Osteoblast (primary cell): Measurements from ENCODE around the gene OTOP2. TPM values are rescaled to one million over a fixed set of nuclear protein-coding genes. Genes with fewer than 3 reads are reported as not detected.
A peak's percentile ranks its signal among the peaks of the same experiment; 100 is the strongest.

Experiments
- DNase-seq: peaks from one replicate; pipeline ENCODE4 v3.0.0; 2011; ENCODE audit warnings: low spot score, mixed read lengths; ENCODE audit not compliant: insufficient read length; ENCODE audit errors: missing footprints
- H2AFZ ChIP-seq: 2 replicates; pipeline ENCODE4 v1.6.0; 2011; ENCODE audit warnings: mild to moderate bottlenecking, low read length
- H3K27ac ChIP-seq: 2 replicates; pipeline ENCODE4 v1.5.1; 2011; ENCODE audit warnings: mild to moderate bottlenecking, low read depth, low read length, moderate library complexity
- H3K27me3 ChIP-seq: 2 replicates; pipeline ENCODE4 v1.6.0; 2012; ENCODE audit warnings: mild to moderate bottlenecking, control low read depth, inconsistent platforms, low read length, moderate library complexity; ENCODE audit not compliant: insufficient read depth
- H3K36me3 ChIP-seq: 2 replicates; pipeline ENCODE4 v1.5.1; 2011; ENCODE audit warnings: mild to moderate bottlenecking, low read length, control low read depth, moderate library complexity; ENCODE audit not compliant: insufficient read depth
- H3K4me1 ChIP-seq: 2 replicates; pipeline ENCODE4 v1.5.1; 2011; ENCODE audit warnings: mild to moderate bottlenecking, low read length, control low read depth, moderate library complexity; ENCODE audit not compliant: insufficient read depth
- H3K4me2 ChIP-seq: 2 replicates; pipeline ENCODE4 v1.6.0; 2011; ENCODE audit warnings: mild to moderate bottlenecking, low read length; ENCODE audit not compliant: insufficient read depth
- H3K4me3 ChIP-seq: fragments of 200-600 bp; sonication (generic); 3 replicates; pipeline ENCODE4 v1.5.1; 2012; ENCODE audit warnings: mild to moderate bottlenecking, low read length, inconsistent platforms; ENCODE audit not compliant: insufficient read depth
- H3K79me2 ChIP-seq: 2 replicates; pipeline ENCODE4 v1.6.0; 2012; ENCODE audit warnings: mild to moderate bottlenecking, low read length, control low read depth, inconsistent platforms; ENCODE audit not compliant: insufficient read depth
- H3K9me3 ChIP-seq: 2 replicates; pipeline ENCODE4 v1.5.1; 2011; ENCODE audit warnings: low read depth, low read length, control low read depth
- H4K20me1 ChIP-seq: 2 replicates; pipeline ENCODE4 v1.6.0; 2012; ENCODE audit warnings: mild to moderate bottlenecking, low read length, control low read depth; ENCODE audit not compliant: insufficient read depth
- CTCF ChIP-seq: IDR thresholded peaks from 2 replicates; pipeline ENCODE4 v1.5.1; 2011; ENCODE audit warnings: mild to moderate bottlenecking, low read depth, low read length, moderate library complexity; ENCODE audit errors: extremely low read depth
- total RNA-seq: library from RNA; depleted of rRNA; stranded (reverse); fragments of >200 nt; gene quantifications from 2 replicates; pipeline ENCODE4 v1.2.3, GENCODE V29; 2012

Gene OTOP2, protein sequence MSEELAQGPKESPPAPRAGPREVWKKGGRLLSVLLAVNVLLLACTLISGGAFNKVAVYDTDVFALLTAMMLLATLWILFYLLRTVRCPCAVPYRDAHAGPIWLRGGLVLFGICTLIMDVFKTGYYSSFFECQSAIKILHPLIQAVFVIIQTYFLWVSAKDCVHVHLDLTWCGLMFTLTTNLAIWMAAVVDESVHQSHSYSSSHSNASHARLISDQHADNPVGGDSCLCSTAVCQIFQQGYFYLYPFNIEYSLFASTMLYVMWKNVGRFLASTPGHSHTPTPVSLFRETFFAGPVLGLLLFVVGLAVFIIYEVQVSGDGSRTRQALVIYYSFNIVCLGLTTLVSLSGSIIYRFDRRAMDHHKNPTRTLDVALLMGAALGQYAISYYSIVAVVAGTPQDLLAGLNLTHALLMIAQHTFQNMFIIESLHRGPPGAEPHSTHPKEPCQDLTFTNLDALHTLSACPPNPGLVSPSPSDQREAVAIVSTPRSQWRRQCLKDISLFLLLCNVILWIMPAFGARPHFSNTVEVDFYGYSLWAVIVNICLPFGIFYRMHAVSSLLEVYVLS
- total RNA-seq, result not detected in 2 replicates

DNA sequence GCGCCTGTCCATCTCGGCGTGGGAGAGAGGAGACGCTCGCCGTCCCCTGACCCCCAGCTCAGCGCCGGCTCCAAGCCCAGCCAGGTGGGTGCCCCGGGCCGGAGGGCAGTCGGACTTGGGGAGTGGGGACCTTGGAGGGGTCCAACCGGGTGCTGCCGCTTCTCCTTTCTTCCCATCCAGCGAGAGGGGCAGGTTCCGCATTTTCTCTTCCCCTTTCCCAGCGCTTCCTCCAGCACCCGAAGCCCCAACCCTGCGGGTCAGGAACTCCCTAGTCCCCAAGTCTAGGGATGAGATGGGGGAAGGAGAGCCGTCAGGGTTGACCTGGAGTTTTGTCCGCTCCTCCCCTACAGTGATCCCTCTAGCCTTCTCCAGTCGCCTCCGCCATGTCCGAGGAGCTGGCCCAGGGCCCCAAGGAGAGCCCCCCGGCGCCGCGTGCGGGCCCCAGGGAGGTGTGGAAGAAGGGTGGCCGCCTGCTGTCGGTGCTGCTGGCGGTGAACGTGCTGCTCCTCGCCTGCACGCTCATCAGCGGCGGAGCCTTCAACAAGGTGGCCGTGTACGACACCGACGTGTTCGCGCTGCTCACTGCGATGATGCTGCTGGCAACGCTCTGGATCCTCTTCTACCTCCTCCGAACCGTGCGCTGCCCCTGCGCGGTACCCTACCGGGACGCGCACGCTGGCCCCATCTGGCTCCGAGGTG lies at the start of gene OTOP2:
TSS of gene OTOP2 (plus strand) at position 24 of the 699 bp plus-strand sequence. CDS start at position 384, 360 bp downstream.
- Histone ChIP-seq H3K4me3 (no peak within 1 kb of the TSS), H2AFZ (no peak within 1 kb of the TSS), H3K4me2 (no peak within 1 kb of the TSS)

DNA sequence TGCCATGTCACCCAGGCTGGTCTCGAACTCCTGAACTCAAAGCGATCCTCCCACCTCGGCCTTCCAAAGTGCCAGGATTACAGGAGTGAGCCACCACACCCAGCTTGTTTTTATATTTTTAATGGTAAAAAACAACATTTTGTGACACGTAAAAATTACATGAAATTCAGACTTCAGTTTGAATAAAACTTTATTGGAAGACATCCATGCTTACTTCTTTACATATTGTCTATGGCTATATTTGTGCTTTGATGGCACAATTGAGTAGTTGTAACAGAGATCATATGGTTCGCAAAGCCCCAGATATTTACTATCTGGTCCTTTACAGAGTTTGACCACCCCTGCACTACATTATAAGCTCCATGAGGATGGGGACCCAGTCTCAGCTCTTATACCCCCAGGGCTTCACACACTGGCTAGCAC lies 49.4 kb upstream of the OTOP2 start:
- H4K20me1 ChIP-seq, result peaks cover 4% of the 10 kb centered on the region
- no peak overlapping the region for H3K4me3 ChIP-seq
- no peak overlapping the region for H3K4me2 ChIP-seq
- no peak overlapping the region for H3K27ac ChIP-seq
- no peaks in the 10 kb centered on the region for H3K36me3 ChIP-seq
- H3K4me1 ChIP-seq, result peaks cover 26% of the 10 kb centered on the region
- no peak for DNase-seq
- no peak overlapping the region for H2AFZ ChIP-seq
- peaks cover 8% of the 10 kb centered on the region for H3K27me3 ChIP-seq
- peaks cover 12% of the 10 kb centered on the region for H3K79me2 ChIP-seq
- no peaks in the 10 kb centered on the region for H3K9me3 ChIP-seq
- TF ChIP-seq CTCF, result no peak

More for the DNA sequence above, at the start of gene OTOP2:
- Histone ChIP-seq H3K36me3 (no peaks in the 10 kb centered on the region), H3K9me3 (no peaks in the 10 kb centered on the region), H3K79me2 (no peaks in the 10 kb centered on the region), H3K27ac (no peak within 1 kb of the TSS), H4K20me1 (no peaks in the 10 kb centered on the region), H3K27me3 (peaks cover 57% of the 10 kb centered on the region), H3K4me1 (no peaks in the 10 kb centered on the region)
- no peak for TF ChIP-seq CTCF
- DNase-seq, result no peak

- Histone ChIP-seq H4K20me1 (no peaks in the 10 kb centered on the region), H3K4me2 (no peak overlapping the region), H3K27ac (no peak overlapping the region), H3K79me2 (peaks cover 12% of the 10 kb centered on the region), H3K27me3 (peaks cover 11% of the 10 kb centered on the region), H2AFZ (peak overlapping the region; percentile 14), H3K4me1 (peaks cover 26% of the 10 kb centered on the region), H3K36me3 (no peaks in the 10 kb centered on the region), H3K4me3 (no peak overlapping the region), H3K9me3 (no peaks in the 10 kb centered on the region)
- TF ChIP-seq CTCF, result no peak
- DNase-seq, result no peak
Measured at GRCh38 chr17:74875155-74875976, 48.7 kb upstream of the OTOP2 start.
